B cell (primary cell): ENCODE measurements around the gene PHF21A.

Source experiments
- CTCF ChIP-seq: fragments of 200-600 bp; IDR thresholded peaks from one replicate; pipeline ENCODE4 v1.8.0; 2022; ENCODE audit warnings: antibody characterized with exemption, mild to moderate bottlenecking
- EZH2 ChIP-seq: IDR thresholded peaks from 2 replicates; pipeline ENCODE4 v1.6.1; 2012; ENCODE audit warnings: borderline replicate concordance, low read depth, mild to moderate bottlenecking, moderate library complexity, low read length; ENCODE audit not compliant: insufficient read depth, poor library complexity, severe bottlenecking

- TF ChIP-seq CTCF, result no peak
- no peak for TF ChIP-seq EZH2
Observed at GRCh38 chr11:46034041-46034440, 87.2 kb downstream of the PHF21A start.
